NCI-H510A (cell line): Measurements from ENCODE around the gene LBH.
"Not testable (repeated sequence)": the region's sequence is repeated elsewhere in the genome, so short reads cannot be mapped to it uniquely, and the experiment has no call there.

ENCODE experiments used
- DNase-seq: peaks from one replicate; lab custom pipeline; 2025; lab: John Stamatoyannopoulos, UW

LBH gene

GRCh38 chr2:30257266-30258214 lies 26.2 kb downstream of the LBH start:
- DNase-seq: no peak

- DNase-seq: no peak
Measured at GRCh38 chr2:30259071-30259470, 27.7 kb downstream of the LBH start.

GRCh38 chr2:30259827-30260679 lies 28.7 kb downstream of the LBH start:
- no peak for DNase-seq

- DNase-seq: no peak
Measured at GRCh38 chr2:30260941-30261340, 29.6 kb downstream of the LBH start.

GRCh38 chr2:30261695-30262211 lies 30.4 kb downstream of the LBH start:
- DNase-seq: no peak

GRCh38 chr2:30262716-30263309 lies 31.5 kb downstream of the LBH start:
- DNase-seq: no peak

GRCh38 chr2:30264274-30264673 lies 32.9 kb downstream of the LBH start:
- no peak for DNase-seq

GRCh38 chr2:30265052-30266015 lies 34.0 kb downstream of the LBH start:
- no peak for DNase-seq

- no peak for DNase-seq
Measured at GRCh38 chr2:30266051-30266621, 34.8 kb downstream of the LBH start.

- no peak for DNase-seq
Measured at GRCh38 chr2:30266705-30267104, 35.4 kb downstream of the LBH start.

GRCh38 chr2:30267161-30267975 lies 36.0 kb downstream of the LBH start:
- no peak for DNase-seq

GRCh38 chr2:30268296-30268871 lies 37.0 kb downstream of the LBH start:
- DNase-seq: no peak

- DNase-seq: not testable (repeated sequence)
Measured at GRCh38 chr2:30269114-30269770, 37.9 kb downstream of the LBH start.

- no peak for DNase-seq
Measured at GRCh38 chr2:30269771-30270145, 38.4 kb downstream of the LBH start.

- no peak for DNase-seq
Measured at GRCh38 chr2:30270166-30270565, 38.8 kb downstream of the LBH start.

- DNase-seq: no peak
Measured at GRCh38 chr2:30271301-30271700, 40.0 kb downstream of the LBH start.

GRCh38 chr2:30272286-30272685 lies 41.0 kb downstream of the LBH start:
- DNase-seq: no peak

- DNase-seq: no peak
Measured at GRCh38 chr2:30272761-30273573, 41.6 kb downstream of the LBH start.
